Lung (tissue), 12 donors: ENCODE results near the gene NOL7. TPM values are rescaled to one million over a fixed set of nuclear protein-coding genes. Genes with fewer than 3 reads are reported as not detected.

Experiments
- ATAC-seq: fragments of 200-7000 bp; cut with Tn5 transposase; one replicate; pipeline ENCODE4 v1.9.1; 2020; ENCODE audit warnings: moderate number of reproducible peaks; ENCODE audit not compliant: insufficient read depth, low FRiP score
- DNase-seq, 3 donors: peaks; one replicate each; pipeline ENCODE4 v3.0.0-alpha.2; 2013 to 2017
- H3K27ac ChIP-seq, 2 donors: one replicate each; pipeline ENCODE4 v1.5.1; 2013; ENCODE audit warnings: mild to moderate bottlenecking in 2 of 2, moderate library complexity in 2 of 2, control low read depth in 1 of 2, inconsistent platforms in 1 of 2, low read depth in 1 of 2, low read length in 1 of 2
- H3K27me3 ChIP-seq, 3 donors: one replicate each; pipeline ENCODE4 v1.5.1; 2013; ENCODE audit warnings: low read length in 2 of 3; ENCODE audit not compliant: control insufficient read depth in 3 of 3, insufficient read depth in 3 of 3
- H3K36me3 ChIP-seq, 4 donors: one replicate each; pipeline ENCODE4 v1.5.1; 2013; ENCODE audit warnings: low read length in 4 of 4, mild to moderate bottlenecking in 1 of 4, moderate library complexity in 1 of 4; ENCODE audit not compliant: control insufficient read depth in 4 of 4, insufficient read depth in 4 of 4
- H3K4me1 ChIP-seq, 5 donors: one replicate each; pipeline ENCODE4 v1.5.1; 2013; ENCODE audit warnings: low read length in 5 of 5, mild to moderate bottlenecking in 2 of 5, moderate library complexity in 1 of 5; ENCODE audit not compliant: control insufficient read depth in 5 of 5, insufficient read depth in 5 of 5
- H3K4me3 ChIP-seq: one replicate; pipeline ENCODE4 v1.5.1; 2013; ENCODE audit warnings: mild to moderate bottlenecking, control low read depth, moderate library complexity
- H3K9ac ChIP-seq, 2 donors: one replicate each; pipeline ENCODE4 v1.5.1; 2013; ENCODE audit warnings: low read length in 2 of 2, control low read depth in 1 of 2; ENCODE audit not compliant: insufficient read depth in 1 of 2
- H3K9me3 ChIP-seq, 4 donors: one replicate each; pipeline ENCODE4 v1.5.1; 2013; ENCODE audit warnings: low read length in 3 of 4, mild to moderate bottlenecking in 1 of 4, moderate library complexity in 1 of 4; ENCODE audit not compliant: control insufficient read depth in 4 of 4, insufficient read depth in 3 of 4
- WGBS, 2 donors: extraction: QIAGEN DNeasy Blood & Tissue Kit; methylation state at CpG; one replicate each; pipeline ENCODE4 v1.1.7; 2013; 5-methylcytosine and 5-hydroxymethylcytosine counted together
- polyA plus RNA-seq, 2 donors: library from polyadenylated mRNA; stranded (reverse); fragments of 200-250 nt; gene quantifications; one replicate each; pipeline ENCODE4 v1.2.1, GENCODE V29; 2013
- total RNA-seq, 2 donors: library from RNA; depleted of rRNA in 1 of 2; stranded (reverse); fragments of >200 nt in 1 of 2; gene quantifications; one replicate each; pipeline ENCODE4 v1.2.1, GENCODE V29; 2014 to 2021
- TF ChIP-seq, protein P1 (sequence below): IDR thresholded peaks from 2 replicates; pipeline ENCODE4 v1.5.1; 2012; ENCODE audit warnings: mild to moderate bottlenecking; ENCODE audit errors: control extremely low read depth, extremely low read depth
- donor health status: control.
- donor health status: control.
- donor health status: Bipolar disorder and iron deficiency.
- donor health status: healthy.
- donor health status: DM: yes; HTN: yes; CAD: no.

The NOL7 gene
- total and polyA plus RNA-seq, 4 donors = 48.0 to 75.8 (median 57.5) TPM

DNA sequence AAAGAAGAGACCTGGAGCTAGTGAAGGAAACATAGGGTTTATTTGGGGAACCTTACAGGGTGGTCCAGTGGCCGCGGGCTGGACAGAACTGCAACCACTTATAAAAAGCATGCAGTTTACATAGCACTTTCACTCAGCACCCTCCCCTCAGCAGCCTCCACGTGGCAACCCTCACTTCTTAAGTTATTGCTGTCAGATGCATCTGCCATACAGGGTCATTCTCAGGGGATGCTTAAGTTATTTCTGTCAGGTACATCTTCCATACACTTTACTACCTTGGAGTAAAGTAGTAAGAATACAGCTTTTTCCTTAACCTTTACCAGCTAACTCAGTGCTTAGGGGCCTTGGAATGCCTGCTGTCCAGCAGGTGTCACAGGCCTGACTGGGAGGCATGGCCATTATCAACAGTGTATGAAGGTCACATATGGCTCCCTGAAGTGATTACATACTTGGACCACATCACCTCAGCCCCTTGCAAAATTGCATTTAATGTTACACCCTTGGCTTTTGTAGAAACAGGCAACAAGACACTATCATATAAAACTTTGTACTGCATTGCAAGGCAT lies 2.0 kb upstream of the NOL7 start:
- ATAC-seq = no peak
- Histone ChIP-seq H3K27me3 (no peaks in the 10 kb centered on the region), H3K36me3 (peaks cover 2 to 18% (median 10%) of the 10 kb centered on the region in 4 donors), H3K9ac (no peak overlapping the region), H3K27ac (peak overlapping the region in 1 of 2 donors; percentile 24), H3K9me3 (no peaks in the 10 kb centered on the region), H3K4me1 (peaks cover 0 to 19% (median 3%) of the 10 kb centered on the region in 5 donors), H3K4me3 (no peak overlapping the region)
- TF ChIP-seq, protein P1, sequence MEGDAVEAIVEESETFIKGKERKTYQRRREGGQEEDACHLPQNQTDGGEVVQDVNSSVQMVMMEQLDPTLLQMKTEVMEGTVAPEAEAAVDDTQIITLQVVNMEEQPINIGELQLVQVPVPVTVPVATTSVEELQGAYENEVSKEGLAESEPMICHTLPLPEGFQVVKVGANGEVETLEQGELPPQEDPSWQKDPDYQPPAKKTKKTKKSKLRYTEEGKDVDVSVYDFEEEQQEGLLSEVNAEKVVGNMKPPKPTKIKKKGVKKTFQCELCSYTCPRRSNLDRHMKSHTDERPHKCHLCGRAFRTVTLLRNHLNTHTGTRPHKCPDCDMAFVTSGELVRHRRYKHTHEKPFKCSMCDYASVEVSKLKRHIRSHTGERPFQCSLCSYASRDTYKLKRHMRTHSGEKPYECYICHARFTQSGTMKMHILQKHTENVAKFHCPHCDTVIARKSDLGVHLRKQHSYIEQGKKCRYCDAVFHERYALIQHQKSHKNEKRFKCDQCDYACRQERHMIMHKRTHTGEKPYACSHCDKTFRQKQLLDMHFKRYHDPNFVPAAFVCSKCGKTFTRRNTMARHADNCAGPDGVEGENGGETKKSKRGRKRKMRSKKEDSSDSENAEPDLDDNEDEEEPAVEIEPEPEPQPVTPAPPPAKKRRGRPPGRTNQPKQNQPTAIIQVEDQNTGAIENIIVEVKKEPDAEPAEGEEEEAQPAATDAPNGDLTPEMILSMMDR = no peak
- 72 to 84% methylated on average over 3 of the region's 3 CpGs for WGBS, 2 donors
- no peak for DNase-seq

DNA sequence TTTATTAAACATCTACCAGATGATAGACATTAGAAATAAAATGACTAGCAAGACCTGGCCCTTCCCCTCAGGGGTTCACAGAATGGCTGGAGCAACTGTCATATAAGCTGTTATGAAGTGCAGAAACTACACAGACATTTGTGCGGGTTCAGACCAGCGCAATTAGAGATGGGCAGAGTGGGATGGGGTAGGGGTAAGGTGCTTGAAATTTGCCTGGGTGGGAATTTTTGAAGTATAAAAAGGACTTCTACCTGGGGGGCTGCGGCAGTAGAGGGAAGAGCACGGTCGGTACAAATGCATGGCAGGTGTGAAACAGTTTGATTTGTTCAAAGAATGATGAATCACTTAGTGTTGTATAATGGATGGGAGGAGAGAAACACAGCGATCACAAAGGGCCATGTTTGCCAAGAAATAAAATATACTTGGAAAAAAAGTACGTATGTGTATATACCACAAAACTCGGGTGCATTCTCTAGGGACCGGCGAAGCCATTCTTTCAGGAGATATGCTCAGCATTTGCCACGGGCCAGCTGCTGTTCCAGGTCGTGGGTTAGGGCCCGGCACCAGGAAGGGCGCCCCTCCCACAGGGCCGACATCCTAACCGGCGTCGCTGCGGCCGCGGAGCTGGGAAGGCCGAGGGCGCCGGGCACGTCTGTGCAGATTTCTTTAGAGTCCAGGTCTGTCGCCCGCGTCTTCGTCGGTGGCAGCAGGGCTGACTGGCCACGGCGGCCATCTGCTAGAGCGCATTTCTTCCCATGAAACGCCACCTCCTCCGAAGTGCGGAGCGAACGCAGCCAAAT lies 809 bp upstream of the NOL7 start:
- no peak for DNase-seq
- H3K27ac ChIP-seq = peak overlapping the region; percentile 67 to 96
- peak overlapping the region; percentile 90 for H3K4me3 ChIP-seq
- H3K9me3 ChIP-seq = no peaks in the 10 kb centered on the region
- peak; percentile 24 for ATAC-seq
- H3K27me3 ChIP-seq = no peaks in the 10 kb centered on the region
- H3K4me1 ChIP-seq = peaks cover 0 to 19% (median 3%) of the 10 kb centered on the region in 5 donors
- WGBS, 2 donors = 6 to 7% methylated on average over 38 of the region's 38 CpGs
- TF ChIP-seq, protein P1 = no peak
- H3K9ac ChIP-seq = peak overlapping the region; percentile 66 to 76
- peaks cover 8 to 24% (median 14%) of the 10 kb centered on the region in 4 donors for H3K36me3 ChIP-seq

DNA sequence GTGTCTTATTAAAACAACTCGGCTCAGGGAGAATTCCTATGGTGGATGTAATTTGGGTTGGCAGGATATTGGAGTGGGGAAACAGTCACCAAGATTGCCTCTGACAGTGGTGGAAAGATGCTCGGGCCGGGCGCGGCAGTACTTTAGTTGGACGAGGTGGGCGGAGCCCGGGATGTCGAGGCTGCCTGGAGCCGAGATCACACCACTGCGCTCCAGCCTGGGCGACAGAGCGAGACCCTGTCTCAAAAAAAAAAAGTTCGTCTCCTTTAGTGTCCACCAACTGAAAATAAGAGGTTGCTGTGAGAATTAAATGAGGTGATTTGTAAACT lies 621 bp downstream of the NOL7 start:
- no peaks in the 10 kb centered on the region for H3K27me3 ChIP-seq
- TF ChIP-seq, protein P1 = no peak
- H3K4me3 ChIP-seq = peak overlapping the region; percentile 90
- peaks cover 0 to 19% (median 3%) of the 10 kb centered on the region in 5 donors for H3K4me1 ChIP-seq
- ATAC-seq (peak; percentile 31), DNase-seq (peak in 2 of 3 donors; percentile 58 to 63)
- H3K9ac ChIP-seq = peak overlapping the region; percentile 90 to 95
- H3K27ac ChIP-seq = peak overlapping the region; percentile 84 to 96
- no peaks in the 10 kb centered on the region for H3K9me3 ChIP-seq
- peaks cover 12 to 35% (median 21%) of the 10 kb centered on the region in 4 donors for H3K36me3 ChIP-seq
- WGBS, 2 donors = 0% methylated on average over 14 of the region's 14 CpGs
